Heart left ventricle (tissue), 16 donors: Measurements from ENCODE around the gene RAB14. TPM values are rescaled to one million over a fixed set of nuclear protein-coding genes. Genes with fewer than 3 reads are reported as not detected.

Source experiments
- ATAC-seq, 4 donors: fragments of 200-7000 bp; cut with Tn5 transposase; one replicate each; pipeline ENCODE4 v1.9.1; 2020 to 2022; ENCODE audit warnings: moderate library complexity in 4 of 4, mild to moderate bottlenecking in 3 of 4, moderate number of reproducible peaks in 1 of 4
- DNase-seq, 5 donors: peaks; one replicate each; pipeline ENCODE4 v3.0.0-alpha.2; 2020
- H3K27ac ChIP-seq, 12 donors: fragments of 200-600 bp; sonication (generic) in 4 of 12; one replicate each; pipeline versions ENCODE4 v1.5.0 to v1.8.0; 2016 to 2022; ENCODE audit warnings: mild to moderate bottlenecking in 2 of 12
- H3K27me3 ChIP-seq, 9 donors: fragments of 200-600 bp; sonication (generic) in 2 of 9; one replicate each; pipeline versions ENCODE4 v1.5.1 to v1.8.0; 2016 to 2022; ENCODE audit warnings: mild to moderate bottlenecking in 3 of 9
- H3K36me3 ChIP-seq, 9 donors: fragments of 200-600 bp; sonication (generic) in 2 of 9; one replicate each; pipeline versions ENCODE4 v1.5.0 to v1.8.0; 2018 to 2022; ENCODE audit warnings: mild to moderate bottlenecking in 2 of 9
- H3K4me1 ChIP-seq, 12 donors: fragments of 200-600 bp; sonication (generic) in 4 of 12; one replicate each; pipeline versions ENCODE4 v1.5.0 to v1.8.0; 2016 to 2022; ENCODE audit warnings: mild to moderate bottlenecking in 3 of 12
- H3K4me3 ChIP-seq, 12 donors: fragments of 200-600 bp; sonication (generic) in 4 of 12; one replicate each; pipeline versions ENCODE4 v1.5.0 to v1.8.0; 2017 to 2022; ENCODE audit warnings: mild to moderate bottlenecking in 9 of 12, moderate library complexity in 4 of 12
- H3K9me3 ChIP-seq, 12 donors: fragments of 200-600 bp; sonication (generic) in 4 of 12; one replicate each; pipeline versions ENCODE4 v1.5.0 to v1.8.0; 2016 to 2022; ENCODE audit warnings: mild to moderate bottlenecking in 1 of 12
- POLR2A ChIP-seq, 2 donors: fragments of 450-650 bp; IDR thresholded peaks; one replicate each; pipeline ENCODE4 v1.6.1; 2017; ENCODE audit warnings: antibody characterized with exemption in 2 of 2, mild to moderate bottlenecking in 2 of 2, moderate library complexity in 2 of 2
- WGBS, 4 donors: extraction: QIAGEN DNeasy Blood & Tissue Kit in 2 of 4; methylation state at CpG; one replicate each; pipeline versions ENCODE4 v1.1.5 to v1.1.7; 2013 to 2018; 5-methylcytosine and 5-hydroxymethylcytosine counted together
- intact Hi-C, 10 donors: fragments of 100-400 bp; cut with DNase I; formaldehyde crosslinking; loops; one replicate each; pipeline versions ENCODE4 v1.11.1 to v1.14.2; 2022
- polyA plus RNA-seq, 2 donors: library from polyadenylated mRNA; stranded (reverse); fragments of 200-250 nt; gene quantifications; one replicate each; pipeline ENCODE4 v1.2.3, GENCODE V29; 2013
- total RNA-seq, 9 donors: library from RNA; depleted of rRNA in 2 of 9; stranded (reverse); fragments of >200 nt in 2 of 9; fragmentation: NEBNext Ultra II Directional in 3 of 9; extraction: Animal tissue kit (Norgen Biotek cat#: 25700) in 3 of 9; gene quantifications; one replicate each; pipeline versions ENCODE4 v1.1.0 to v1.2.4, GENCODE V29; 2016 to 2023
- TF ChIP-seq, protein P1 (sequence below), 12 donors: fragments of 200-600 bp; sonication (generic) in 4 of 12; IDR thresholded peaks; one replicate each; pipeline versions ENCODE4 v1.5.0 to v1.8.0; 2018 to 2022; ENCODE audit warnings: antibody characterized with exemption in 12 of 12, mild to moderate bottlenecking in 5 of 12
- donor health status: ischemic (EF 13 %, LVEDD 7.1; RV severe dilation, severe dysfunction).
- donor health status: healthy with polysubstance abuse.
- donor health status: DM: no; HTN: yes; CAD: no.
- donor health status: DM: no; HTN: no; CAD: no.
- donor health status: ischemic (EF 25% LVEDD 6.9; RV normal size, moderate dysfunction).
- donor health status: ischemic (EF 25% LVEDD 5.7; RV mildly dilated, moderate dysfunction).
- donor health status: healthy.
- donor health status: DM: yes; HTN: yes; CAD: no.
- donor health status: ischemic (EF 35%, LVEDD 5.7; RV mildly dilated, moderate dysfunction).
- donor health status: nonischemic (EF 11% LVEDD 7.7; RV severe dilation, severe dysfunction).
- donor health status: DM: yes; HTN: yes; CAD: no.
- donor health status: PGD.
- donor health status: ischemic (EF 29% LVEDD 5.4; RV normal size, mild dysfunction).
- donor health status: nonischemic (EF 23%, LVEDD 6.1; RV moderate dilation, normal function).

Gene RAB14
- total and polyA plus RNA-seq, 11 donors: 15.8 to 66.9 (median 50.4) TPM

- H3K27ac ChIP-seq: no peak overlapping the region
- intact Hi-C loops: no loop called here
- H3K27me3 ChIP-seq: no peaks in the 10 kb centered on the region
- no peak for TF ChIP-seq POLR2A (IDR thresholded peaks at IDR 0.05)
- TF ChIP-seq, protein P1, sequence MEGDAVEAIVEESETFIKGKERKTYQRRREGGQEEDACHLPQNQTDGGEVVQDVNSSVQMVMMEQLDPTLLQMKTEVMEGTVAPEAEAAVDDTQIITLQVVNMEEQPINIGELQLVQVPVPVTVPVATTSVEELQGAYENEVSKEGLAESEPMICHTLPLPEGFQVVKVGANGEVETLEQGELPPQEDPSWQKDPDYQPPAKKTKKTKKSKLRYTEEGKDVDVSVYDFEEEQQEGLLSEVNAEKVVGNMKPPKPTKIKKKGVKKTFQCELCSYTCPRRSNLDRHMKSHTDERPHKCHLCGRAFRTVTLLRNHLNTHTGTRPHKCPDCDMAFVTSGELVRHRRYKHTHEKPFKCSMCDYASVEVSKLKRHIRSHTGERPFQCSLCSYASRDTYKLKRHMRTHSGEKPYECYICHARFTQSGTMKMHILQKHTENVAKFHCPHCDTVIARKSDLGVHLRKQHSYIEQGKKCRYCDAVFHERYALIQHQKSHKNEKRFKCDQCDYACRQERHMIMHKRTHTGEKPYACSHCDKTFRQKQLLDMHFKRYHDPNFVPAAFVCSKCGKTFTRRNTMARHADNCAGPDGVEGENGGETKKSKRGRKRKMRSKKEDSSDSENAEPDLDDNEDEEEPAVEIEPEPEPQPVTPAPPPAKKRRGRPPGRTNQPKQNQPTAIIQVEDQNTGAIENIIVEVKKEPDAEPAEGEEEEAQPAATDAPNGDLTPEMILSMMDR (IDR thresholded peaks at IDR 0.05): no peak
- H3K36me3 ChIP-seq: peaks cover 0 to 91% (median 60%) of the 10 kb centered on the region in 9 donors
- no peaks in the 10 kb centered on the region for H3K9me3 ChIP-seq
- no peak for ATAC-seq
- H3K4me3 ChIP-seq: no peak overlapping the region
- no peak for DNase-seq
- H3K4me1 ChIP-seq: peaks cover 0 to 29% (median 0%) of the 10 kb centered on the region in 12 donors
- WGBS, 4 donors: 61 to 95% (median 83%) methylated on average over 1 of the region's 1 CpG
Observed at GRCh38 chr9:121153642-121154041, 48.0 kb downstream of the RAB14 start.

- H3K27me3 ChIP-seq: no peaks in the 10 kb centered on the region
- no peak for TF ChIP-seq POLR2A (IDR thresholded peaks at IDR 0.05)
- TF ChIP-seq, protein P1 (IDR thresholded peaks at IDR 0.05): no peak
- peaks cover 0 to 10% (median 0%) of the 10 kb centered on the region in 12 donors for H3K4me1 ChIP-seq
- intact Hi-C loops: no loop called here
- DNase-seq (no peak), ATAC-seq (no peak)
- H3K9me3 ChIP-seq: no peaks in the 10 kb centered on the region
- H3K4me3 ChIP-seq: no peak overlapping the region
- no peak overlapping the region for H3K27ac ChIP-seq
- H3K36me3 ChIP-seq: peaks cover 0 to 93% (median 71%) of the 10 kb centered on the region in 9 donors
- 63 to 77% (median 70%) methylated on average over 2 of the region's 2 CpGs for WGBS, 4 donors
Observed at GRCh38 chr9:121150188-121150587, 51.5 kb downstream of the RAB14 start.

DNA sequence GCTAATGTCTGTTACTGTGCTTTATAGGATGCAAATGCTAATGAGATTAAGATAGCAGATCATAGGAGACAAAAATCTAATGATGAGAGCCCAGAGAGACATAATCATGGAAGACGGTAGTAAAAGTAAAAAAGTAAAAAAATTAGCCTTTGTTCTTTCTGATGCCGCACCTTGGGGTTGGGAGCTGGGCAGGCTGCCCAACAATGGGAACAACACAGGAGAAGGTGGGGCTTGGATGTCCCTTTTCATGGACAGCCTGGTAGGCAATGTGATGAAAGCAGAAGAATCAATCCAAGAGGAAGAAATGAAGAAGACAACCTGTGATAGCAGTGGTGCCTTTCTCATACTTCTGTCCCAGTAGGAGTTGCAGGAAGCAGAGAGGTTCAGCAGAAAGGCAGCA is 57.2 kb downstream of the RAB14 start:
- H3K27ac ChIP-seq: no peak overlapping the region
- H3K9me3 ChIP-seq: no peaks in the 10 kb centered on the region
- no peak overlapping the region for H3K4me3 ChIP-seq
- DNase-seq (no peak), ATAC-seq (no peak)
- no peaks in the 10 kb centered on the region for H3K27me3 ChIP-seq
- 93 to 97% (median 94%) methylated on average over 2 of the region's 2 CpGs for WGBS, 4 donors
- no peaks in the 10 kb centered on the region for H3K4me1 ChIP-seq
- intact Hi-C loops: no loop called here
- H3K36me3 ChIP-seq: peaks cover 0 to 100% (median 99%) of the 10 kb centered on the region in 9 donors
- TF ChIP-seq, protein P1 (IDR thresholded peaks at IDR 0.05): no peak
- no peak for TF ChIP-seq POLR2A (IDR thresholded peaks at IDR 0.05)

- H3K27me3 ChIP-seq: no peaks in the 10 kb centered on the region
- no peaks in the 10 kb centered on the region for H3K4me1 ChIP-seq
- no peaks in the 10 kb centered on the region for H3K9me3 ChIP-seq
- ATAC-seq (no peak), DNase-seq (no peak)
- H3K4me3 ChIP-seq: no peak overlapping the region
- WGBS, 4 donors: 92 to 98% (median 95%) methylated on average over 2 of the region's 2 CpGs
- TF ChIP-seq POLR2A (IDR thresholded peaks at IDR 0.05): no peak
- TF ChIP-seq, protein P1 (IDR thresholded peaks at IDR 0.05): no peak
- H3K36me3 ChIP-seq: peaks cover 0 to 100% (median 99%) of the 10 kb centered on the region in 9 donors
- intact Hi-C loops: no loop called here
- H3K27ac ChIP-seq: no peak overlapping the region
Observed at GRCh38 chr9:121143771-121144170, 57.9 kb downstream of the RAB14 start.
